GM23338 (cell line): ENCODE results near the gene RNF175. TPM values are rescaled to one million over a fixed set of nuclear protein-coding genes. Genes with fewer than 3 reads are reported as not detected.

Source experiments
- ATAC-seq: fragments of 200-7000 bp; cut with Tn5 transposase; 3 replicates; pipeline ENCODE4 v1.9.1; 2020
- DNase-seq: peaks from one replicate; pipeline ENCODE4 v3.0.0-alpha.2; 2015; ENCODE audit warnings: low spot score
- H2AFZ ChIP-seq: fragments of 200-600 bp; sonication (generic); 2 replicates; pipeline ENCODE4 v1.8.0; 2016; ENCODE audit warnings: antibody characterized with exemption, mild to moderate bottlenecking, moderate library complexity
- H3F3A ChIP-seq: fragments of 200-600 bp; sonication (generic); replicated peaks from 2 replicates; pipeline ENCODE4 v1.8.0; 2017; ENCODE audit warnings: antibody characterized with exemption, mixed run types, low read depth
- H3K27ac ChIP-seq: fragments of 200-600 bp; sonication (generic); 2 replicates; pipeline ENCODE4 v1.6.1; 2016; ENCODE audit warnings: low read depth
- H3K27me3 ChIP-seq: fragments of 200-600 bp; sonication (generic); 2 replicates; pipeline ENCODE4 v1.8.0; 2016; ENCODE audit warnings: mild to moderate bottlenecking, mixed run types, moderate library complexity; ENCODE audit not compliant: insufficient read depth
- H3K36me3 ChIP-seq: fragments of 200-600 bp; sonication (generic); 2 replicates; pipeline ENCODE4 v1.8.0; 2016; ENCODE audit warnings: mild to moderate bottlenecking; ENCODE audit not compliant: insufficient read depth
- H3K4me1 ChIP-seq: fragments of 200-600 bp; sonication (generic); 2 replicates; pipeline ENCODE4 v1.8.0; 2016; ENCODE audit warnings: mild to moderate bottlenecking, moderate library complexity; ENCODE audit not compliant: insufficient read depth
- H3K4me2 ChIP-seq: fragments of 200-600 bp; sonication (generic); 2 replicates; pipeline ENCODE4 v1.7.1; 2017; ENCODE audit warnings: mixed run types
- H3K4me3 ChIP-seq: fragments of 200-600 bp; sonication (generic); 2 replicates; pipeline ENCODE4 v1.6.1; 2016; ENCODE audit warnings: mixed run types
- H3K79me2 ChIP-seq: fragments of 200-600 bp; sonication (generic); replicated peaks from 2 replicates; pipeline ENCODE4 v1.8.0; 2017; ENCODE audit warnings: mild to moderate bottlenecking; ENCODE audit not compliant: insufficient read depth
- H3K9me2 ChIP-seq: fragments of 200-600 bp; sonication (generic); 2 replicates; pipeline ENCODE4 v1.8.0; 2017; ENCODE audit not compliant: insufficient read depth
- H4K20me1 ChIP-seq: fragments of 200-600 bp; sonication (generic); replicated peaks from 2 replicates; pipeline ENCODE4 v1.8.0; 2017; ENCODE audit warnings: mild to moderate bottlenecking; ENCODE audit not compliant: insufficient read depth
- H3K27ac Mint-ChIP-seq: 2 replicates; pipeline ENCODE4 v1.8.0; 2020; ENCODE audit warnings: inconsistent platforms, mild to moderate bottlenecking, moderate library complexity, mixed read lengths
- H3K27me3 Mint-ChIP-seq: 3 replicates; pipeline ENCODE4 v1.8.0; 2022; ENCODE audit warnings: low read depth, mild to moderate bottlenecking, moderate library complexity, mixed read lengths, inconsistent platforms; ENCODE audit not compliant: insufficient read depth, poor library complexity
- H3K36me3 Mint-ChIP-seq: 3 replicates; pipeline ENCODE4 v1.8.0; 2021; ENCODE audit warnings: low read depth, mild to moderate bottlenecking, inconsistent platforms, moderate library complexity, mixed read lengths
- H3K4me1 Mint-ChIP-seq: 3 replicates; pipeline ENCODE4 v1.8.0; 2020; ENCODE audit warnings: mild to moderate bottlenecking, inconsistent platforms, mixed read lengths
- H3K4me3 Mint-ChIP-seq: 3 replicates; pipeline ENCODE4 v1.8.0; 2021; ENCODE audit warnings: moderate library complexity, mild to moderate bottlenecking, inconsistent platforms, mixed read lengths
- H3K9me3 Mint-ChIP-seq: 3 replicates; pipeline ENCODE4 v1.8.0; 2020; ENCODE audit warnings: moderate library complexity, mild to moderate bottlenecking, inconsistent platforms, mixed read lengths
- CREB1 ChIP-seq: fragments of 250-450 bp; sonication (Bioruptor Pico); IDR thresholded peaks from 2 replicates; pipeline ENCODE4 v1.5.0; 2020; ENCODE audit warnings: low read depth, mild to moderate bottlenecking, moderate library complexity
- CTCF ChIP-seq, 2 experiments: fragments of 200-600 bp in 1 of 2; sonication (generic) in 1 of 2; conservative IDR thresholded peaks; 2 replicates each; pipeline versions ENCODE4 v1.5.1 to v1.6.1; 2016 to 2017; ENCODE audit warnings: antibody characterized with exemption in 2 of 2, low read depth in 2 of 2, mild to moderate bottlenecking in 2 of 2, moderate library complexity in 1 of 2
- EZH2 ChIP-seq: fragments of 200-600 bp; sonication (generic); IDR thresholded peaks from one replicate; pipeline ENCODE4 v1.8.0; 2017; ENCODE audit warnings: antibody characterized with exemption, mild to moderate bottlenecking, low read depth; ENCODE audit not compliant: unreplicated experiment
- EZH2phosphoT487 ChIP-seq: fragments of 200-600 bp; sonication (generic); IDR thresholded peaks from one replicate; pipeline ENCODE4 v1.8.1; 2018; ENCODE audit warnings: antibody characterized with exemption; ENCODE audit not compliant: unreplicated experiment
- JUNB ChIP-seq: IDR thresholded peaks from one replicate; pipeline ENCODE4 v1.6.1; 2016; ENCODE audit warnings: antibody characterized with exemption; ENCODE audit not compliant: unreplicated experiment
- NANOG ChIP-seq: IDR thresholded peaks from 2 replicates; pipeline ENCODE4 v1.6.1; 2016; ENCODE audit warnings: antibody characterized with exemption, borderline replicate concordance
- POLR2AphosphoS5 ChIP-seq: IDR thresholded peaks from 2 replicates; pipeline ENCODE4 v1.6.1; 2016; ENCODE audit warnings: antibody characterized with exemption, low read depth
- STAT1 ChIP-seq: IDR thresholded peaks from one replicate; pipeline ENCODE4 v1.6.1; 2016; ENCODE audit warnings: antibody characterized with exemption; ENCODE audit not compliant: unreplicated experiment
- ZNF114 ChIP-seq: fragments of 250-450 bp; sonication (Bioruptor Pico); IDR thresholded peaks from 2 replicates; pipeline ENCODE4 v1.5.0; 2020; ENCODE audit warnings: mild to moderate bottlenecking, moderate library complexity
- ZNF331 ChIP-seq: fragments of 250-450 bp; sonication (Bioruptor Pico); IDR thresholded peaks from 2 replicates; pipeline ENCODE4 v1.5.0; 2020; ENCODE audit warnings: low read depth, mild to moderate bottlenecking, moderate library complexity
- ZNF462 ChIP-seq: fragments of 250-450 bp; sonication (Bioruptor Pico); IDR thresholded peaks from 2 replicates; pipeline ENCODE4 v1.5.0; 2020; ENCODE audit warnings: mild to moderate bottlenecking, moderate library complexity
- polyA plus RNA-seq: library from polyadenylated mRNA; unstranded; fragments of >200 nt; fragmentation: Nextera tagmentation; extraction: Ambion mirVana; gene quantifications from 2 replicates; pipeline ENCODE4 v1.2.1, GENCODE V29; 2016
- total RNA-seq: library from RNA; depleted of rRNA; stranded (reverse); fragments of >200 nt; shearing (Covaris generic); gene quantifications from 2 replicates; pipeline ENCODE4 v1.2.3, GENCODE V29; 2014
- TF ChIP-seq, protein P1 (sequence below): IDR thresholded peaks from 2 replicates; pipeline ENCODE4 v1.6.1; 2016; ENCODE audit warnings: antibody characterized with exemption
- TF ChIP-seq, protein P2 (sequence below): IDR thresholded peaks from one replicate; pipeline ENCODE4 v1.6.1; 2018; ENCODE audit warnings: antibody characterized with exemption; ENCODE audit not compliant: unreplicated experiment

The RNF175 gene
- total and polyA plus RNA-seq, 2 experiments from 2014 or later, result 4.7 to 4.8 TPM

DNA sequence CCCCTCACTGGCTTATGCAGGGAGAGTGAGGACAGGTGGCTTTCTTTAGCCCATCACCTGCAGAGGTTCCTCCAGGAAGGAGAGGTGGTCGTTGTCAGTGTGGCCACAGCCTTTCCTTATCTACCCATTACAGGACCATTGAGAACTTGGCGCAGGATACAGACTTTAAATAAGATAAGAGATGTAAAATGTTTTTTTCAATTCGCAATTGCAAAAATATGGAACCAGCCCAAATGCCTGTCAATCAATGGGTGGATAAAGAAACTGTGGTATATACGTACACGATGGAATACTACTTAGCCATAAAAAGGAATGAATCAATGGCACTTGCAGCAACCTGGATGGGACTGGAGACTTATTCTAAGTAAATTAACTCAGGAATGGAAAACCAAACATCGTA is 6.9 kb upstream of the RNF175 start:
- Histone ChIP-seq H3F3A (no peaks in the 10 kb centered on the region), H3K4me1 (peaks cover 22% of the 10 kb centered on the region), H3K4me2 (no peak overlapping the region), H4K20me1 (no peaks in the 10 kb centered on the region), H3K36me3 (no peaks in the 10 kb centered on the region), H3K27ac (no peak overlapping the region), H3K9me2 (0 out of 2 replicates have a peak, but pooled peaks cover 4% of the 10 kb centered on the region), H3K79me2 (no peaks in the 10 kb centered on the region), H3K27me3 (no peaks in the 10 kb centered on the region), H2AFZ (no peak overlapping the region), H3K4me3 (no peak overlapping the region)
- H3K27me3 Mint-ChIP-seq, result peaks cover 3% of the 10 kb centered on the region
- DNase-seq (no peak), ATAC-seq (no peak)
- H3K9me3 Mint-ChIP-seq, result peaks cover 14% of the 10 kb centered on the region; the same call in 2 of the 3 replicates
- H3K27ac Mint-ChIP-seq, result no peak overlapping the region
- H3K4me1 Mint-ChIP-seq, result peaks cover 23% of the 10 kb centered on the region
- peaks cover 9% of the 10 kb centered on the region; the same call in 2 of the 3 replicates for H3K36me3 Mint-ChIP-seq
- no peak overlapping the region for H3K4me3 Mint-ChIP-seq
- TF ChIP-seq EZH2, result no peak
- TF ChIP-seq NANOG, result no peak
- TF ChIP-seq CREB1 (CRISPR knock-in tag), result no peak
- TF ChIP-seq, protein P1, sequence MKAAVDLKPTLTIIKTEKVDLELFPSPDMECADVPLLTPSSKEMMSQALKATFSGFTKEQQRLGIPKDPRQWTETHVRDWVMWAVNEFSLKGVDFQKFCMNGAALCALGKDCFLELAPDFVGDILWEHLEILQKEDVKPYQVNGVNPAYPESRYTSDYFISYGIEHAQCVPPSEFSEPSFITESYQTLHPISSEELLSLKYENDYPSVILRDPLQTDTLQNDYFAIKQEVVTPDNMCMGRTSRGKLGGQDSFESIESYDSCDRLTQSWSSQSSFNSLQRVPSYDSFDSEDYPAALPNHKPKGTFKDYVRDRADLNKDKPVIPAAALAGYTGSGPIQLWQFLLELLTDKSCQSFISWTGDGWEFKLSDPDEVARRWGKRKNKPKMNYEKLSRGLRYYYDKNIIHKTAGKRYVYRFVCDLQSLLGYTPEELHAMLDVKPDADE, result no peak
- no peak for TF ChIP-seq ZNF114 (CRISPR knock-in tag)
- TF ChIP-seq ZNF331 (CRISPR knock-in tag), result no peak
- TF ChIP-seq, protein P2, sequence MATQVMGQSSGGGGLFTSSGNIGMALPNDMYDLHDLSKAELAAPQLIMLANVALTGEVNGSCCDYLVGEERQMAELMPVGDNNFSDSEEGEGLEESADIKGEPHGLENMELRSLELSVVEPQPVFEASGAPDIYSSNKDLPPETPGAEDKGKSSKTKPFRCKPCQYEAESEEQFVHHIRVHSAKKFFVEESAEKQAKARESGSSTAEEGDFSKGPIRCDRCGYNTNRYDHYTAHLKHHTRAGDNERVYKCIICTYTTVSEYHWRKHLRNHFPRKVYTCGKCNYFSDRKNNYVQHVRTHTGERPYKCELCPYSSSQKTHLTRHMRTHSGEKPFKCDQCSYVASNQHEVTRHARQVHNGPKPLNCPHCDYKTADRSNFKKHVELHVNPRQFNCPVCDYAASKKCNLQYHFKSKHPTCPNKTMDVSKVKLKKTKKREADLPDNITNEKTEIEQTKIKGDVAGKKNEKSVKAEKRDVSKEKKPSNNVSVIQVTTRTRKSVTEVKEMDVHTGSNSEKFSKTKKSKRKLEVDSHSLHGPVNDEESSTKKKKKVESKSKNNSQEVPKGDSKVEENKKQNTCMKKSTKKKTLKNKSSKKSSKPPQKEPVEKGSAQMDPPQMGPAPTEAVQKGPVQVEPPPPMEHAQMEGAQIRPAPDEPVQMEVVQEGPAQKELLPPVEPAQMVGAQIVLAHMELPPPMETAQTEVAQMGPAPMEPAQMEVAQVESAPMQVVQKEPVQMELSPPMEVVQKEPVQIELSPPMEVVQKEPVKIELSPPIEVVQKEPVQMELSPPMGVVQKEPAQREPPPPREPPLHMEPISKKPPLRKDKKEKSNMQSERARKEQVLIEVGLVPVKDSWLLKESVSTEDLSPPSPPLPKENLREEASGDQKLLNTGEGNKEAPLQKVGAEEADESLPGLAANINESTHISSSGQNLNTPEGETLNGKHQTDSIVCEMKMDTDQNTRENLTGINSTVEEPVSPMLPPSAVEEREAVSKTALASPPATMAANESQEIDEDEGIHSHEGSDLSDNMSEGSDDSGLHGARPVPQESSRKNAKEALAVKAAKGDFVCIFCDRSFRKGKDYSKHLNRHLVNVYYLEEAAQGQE, result no peak
- TF ChIP-seq CTCF (conservative IDR thresholded peaks at IDR 0.05; ENCODE audit: low read depth in 2 of 2), result no peak
- TF ChIP-seq ZNF462 (CRISPR knock-in tag), result no peak
- TF ChIP-seq POLR2AphosphoS5, result no peak
- TF ChIP-seq JUNB, result no peak
- no peak for TF ChIP-seq EZH2phosphoT487
- no peak for TF ChIP-seq STAT1
